ENCODE results near the gene SPAG7. TPM values are rescaled to one million over a fixed set of nuclear protein-coding genes. Genes with fewer than 3 reads are reported as not detected.
A peak's percentile ranks its signal among the peaks of the same experiment; 100 is the strongest.

Gene SPAG7
- total RNA-seq, 4 donors from 2014 or later, result 34.5 to 48.8 (median 39.5) TPM

GRCh38 chr17:4958102-4958501 is 9.5 kb downstream of the SPAG7 start:
- TF ChIP-seq, protein P1, sequence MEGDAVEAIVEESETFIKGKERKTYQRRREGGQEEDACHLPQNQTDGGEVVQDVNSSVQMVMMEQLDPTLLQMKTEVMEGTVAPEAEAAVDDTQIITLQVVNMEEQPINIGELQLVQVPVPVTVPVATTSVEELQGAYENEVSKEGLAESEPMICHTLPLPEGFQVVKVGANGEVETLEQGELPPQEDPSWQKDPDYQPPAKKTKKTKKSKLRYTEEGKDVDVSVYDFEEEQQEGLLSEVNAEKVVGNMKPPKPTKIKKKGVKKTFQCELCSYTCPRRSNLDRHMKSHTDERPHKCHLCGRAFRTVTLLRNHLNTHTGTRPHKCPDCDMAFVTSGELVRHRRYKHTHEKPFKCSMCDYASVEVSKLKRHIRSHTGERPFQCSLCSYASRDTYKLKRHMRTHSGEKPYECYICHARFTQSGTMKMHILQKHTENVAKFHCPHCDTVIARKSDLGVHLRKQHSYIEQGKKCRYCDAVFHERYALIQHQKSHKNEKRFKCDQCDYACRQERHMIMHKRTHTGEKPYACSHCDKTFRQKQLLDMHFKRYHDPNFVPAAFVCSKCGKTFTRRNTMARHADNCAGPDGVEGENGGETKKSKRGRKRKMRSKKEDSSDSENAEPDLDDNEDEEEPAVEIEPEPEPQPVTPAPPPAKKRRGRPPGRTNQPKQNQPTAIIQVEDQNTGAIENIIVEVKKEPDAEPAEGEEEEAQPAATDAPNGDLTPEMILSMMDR (IDR thresholded peaks at IDR 0.05), result no peak
- no peak for TF ChIP-seq POLR2A (IDR thresholded peaks at IDR 0.05)
- intact Hi-C loops (cut with DNase I), result no loop called here
- 64 to 76% methylated on average over 3 of the region's 3 CpGs for WGBS, 2 donors

GRCh38 chr17:4956493-4957061 is 11.0 kb downstream of the SPAG7 start:
- Histone ChIP-seq H3K27ac (no peak overlapping the region), H3K36me3 (peaks cover 0 to 43% (median 15%) of the 10 kb centered on the region in 3 donors), H3K27me3 (no peaks in the 10 kb centered on the region), H3K4me1 (peaks cover 0 to 7% (median 0%) of the 10 kb centered on the region in 3 donors), H3K4me3 (no peak overlapping the region), H3K9me3 (no peaks in the 10 kb centered on the region)
- no peak for DNase-seq
- WGBS, 2 donors, result 76 to 88% methylated on average over 6 to 8 of the region's 10 CpGs
- intact Hi-C loops (cut with DNase I), result no loop called here
- no peak for TF ChIP-seq POLR2A (IDR thresholded peaks at IDR 0.05)
- TF ChIP-seq, protein P1 (IDR thresholded peaks at IDR 0.05), result peak in 1 of 6 experiments; percentile 33

More at GRCh38 chr17:4958102-4958501, 9.5 kb downstream of the SPAG7 start:
- H3K4me1 ChIP-seq, result peaks cover 0 to 7% (median 0%) of the 10 kb centered on the region in 3 donors
- no peaks in the 10 kb centered on the region for H3K9me3 ChIP-seq
- H3K36me3 ChIP-seq, result peaks cover 0 to 52% (median 15%) of the 10 kb centered on the region in 3 donors
- H3K27ac ChIP-seq, result no peak overlapping the region
- H3K4me3 ChIP-seq, result no peak overlapping the region
- DNase-seq, result no peak
- no peaks in the 10 kb centered on the region for H3K27me3 ChIP-seq

- intact Hi-C loops (cut with DNase I), result no loop called here
- 84 to 90% methylated on average over 2 to 5 of the region's 8 CpGs for WGBS, 2 donors
- H3K27me3 ChIP-seq, result no peaks in the 10 kb centered on the region
- H3K36me3 ChIP-seq, result peaks cover 0 to 28% (median 11%) of the 10 kb centered on the region in 3 donors
- TF ChIP-seq, protein P1 (IDR thresholded peaks at IDR 0.05), result no peak
- TF ChIP-seq POLR2A (IDR thresholded peaks at IDR 0.05), result no peak
- H3K4me1 ChIP-seq, result peaks cover 5 to 18% (median 7%) of the 10 kb centered on the region in 3 donors
- H3K27ac ChIP-seq, result no peak overlapping the region
- H3K4me3 ChIP-seq, result no peak overlapping the region
- no peak for DNase-seq
- no peaks in the 10 kb centered on the region for H3K9me3 ChIP-seq
Observed at GRCh38 chr17:4955091-4955490, 12.5 kb downstream of the SPAG7 start.

- DNase-seq, result no peak
- WGBS, 2 donors, result 24 to 57% methylated on average over 6 to 13 of the region's 14 CpGs
- Histone ChIP-seq H3K4me3 (no peak overlapping the region), H3K27me3 (no peaks in the 10 kb centered on the region), H3K36me3 (peaks cover 0 to 12% (median 0%) of the 10 kb centered on the region in 3 donors), H3K27ac (peak overlapping the region in 1 of 4 donors; percentile 26), H3K9me3 (no peaks in the 10 kb centered on the region), H3K4me1 (peaks cover 6 to 32% (median 8%) of the 10 kb centered on the region in 3 donors)
- TF ChIP-seq, protein P1 (IDR thresholded peaks at IDR 0.05), result no peak
- TF ChIP-seq POLR2A (IDR thresholded peaks at IDR 0.05), result no peak
- intact Hi-C loops (cut with DNase I), result no loop called here
Observed at GRCh38 chr17:4953451-4953961, 14.1 kb downstream of the SPAG7 start.

DNA sequence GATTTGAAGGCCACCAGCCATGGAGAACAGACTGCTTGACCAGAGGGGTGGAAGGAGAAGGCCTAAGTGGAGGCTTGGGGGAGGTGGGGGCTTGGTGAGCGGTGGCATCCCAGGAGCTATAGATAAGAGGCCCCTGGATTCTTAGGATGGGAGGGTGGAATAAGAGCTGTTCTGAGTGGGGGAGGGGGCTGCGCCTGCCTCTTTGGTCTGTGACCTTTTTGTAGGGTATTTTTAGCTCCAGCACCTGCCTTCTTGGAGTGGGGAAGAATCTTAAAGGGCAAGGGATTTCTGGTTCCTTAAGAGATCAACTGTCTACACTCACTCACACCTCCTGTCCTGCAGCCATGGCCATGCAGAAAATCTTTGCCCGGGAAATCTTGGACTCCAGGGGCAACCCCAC is 16.1 kb downstream of the SPAG7 start:
- Histone ChIP-seq H3K4me3 (no peak overlapping the region), H3K4me1 (peaks cover 11 to 46% (median 11%) of the 10 kb centered on the region in 3 donors), H3K36me3 (peaks cover 0 to 9% (median 0%) of the 10 kb centered on the region in 3 donors), H3K9me3 (no peaks in the 10 kb centered on the region), H3K27ac (no peak overlapping the region), H3K27me3 (no peaks in the 10 kb centered on the region)
- no peak for DNase-seq
- intact Hi-C loops (cut with DNase I), result no loop called here
- 85 to 96% methylated on average over 2 to 3 of the region's 3 CpGs for WGBS, 2 donors
- TF ChIP-seq POLR2A (IDR thresholded peaks at IDR 0.05), result no peak
- TF ChIP-seq, protein P1 (IDR thresholded peaks at IDR 0.05), result no peak
